ENCODE results near the gene APP. TPM values are rescaled to one million over a fixed set of nuclear protein-coding genes. Genes with fewer than 3 reads are reported as not detected.

The APP gene
- total and polyA plus RNA-seq, 10 of the 15 experiments (the other 5 are each of a cell fraction or from before 2014, with no cell fraction given) = 8.8 to 94.9 (median 51.0) TPM

GRCh38 chr21:26095131-26095530, 75.4 kb downstream of the APP start:
- BruUV-seq (replicated peaks) = no TSS peak
- Histone ChIP-seq H4K20me1 (ENCODE audit: control insufficient read depth, insufficient read depth) (no peaks in the 10 kb centered on the region), H3K4me1 (ENCODE audit: control insufficient read depth, insufficient read depth, low read length) (no peaks in the 10 kb centered on the region), H3K79me2 (ENCODE audit: control insufficient read depth, insufficient read depth, low read length) (no peaks in the 10 kb centered on the region), H3K36me3 (ENCODE audit: control insufficient read depth in 2 of 2, insufficient read depth in 2 of 2, low read length in 1 of 2) (no peaks in the 10 kb centered on the region), H2AFZ (ENCODE audit: control insufficient read depth, low read depth, low read length) (no peak overlapping the region), H3K4me3 (no peak overlapping the region), H3K27ac (ENCODE audit: control insufficient read depth, insufficient read depth) (no peak overlapping the region), H3K9ac (ENCODE audit: control insufficient read depth, insufficient read depth, low read length) (no peak overlapping the region), H3K27me3 (replicated peaks in 1 of 2; ENCODE audit: control insufficient read depth in 2 of 2, insufficient read depth in 2 of 2, low read length in 1 of 2) (no peaks in the 10 kb centered on the region), H3K4me2 (ENCODE audit: control insufficient read depth, insufficient read depth) (no peak overlapping the region), H3K9me3 (replicated peaks; ENCODE audit: control insufficient read depth, insufficient read depth, low read length) (no peaks in the 10 kb centered on the region)
- in situ Hi-C loops (cut with MboI) (no loop called here), intact Hi-C loops (cut with micrococcal nuclease; ENCODE audit: unreplicated experiment) (no loop called here)
- no peak for ATAC-seq
- ChIA-PET RAD21 (ENCODE audit: unreplicated experiment) (no interaction called here), SMC1A (ENCODE audit: uncharacterized antibody, unreplicated experiment) (no interaction called here), POLR2A (no interaction called here), CTCF (interaction anchor here (0.7 kb wide), 1 partner anchor 59 kb away, joined by 3 read pairs; no protein-coding TSS in a partner anchor)
- no peak for DNase-seq (ENCODE audit: low read depth, low spot score)
- no peak for FAIRE-seq
- WGBS (ENCODE audit: insufficient coverage, insufficient replicate concordance, low lambda C conversion rate, missing lambda C conversion rate) = 66% methylated on average over 7 of the region's 7 CpGs
- TF ChIP-seq BRCA1 (IDR thresholded peaks at IDR 0.05; ENCODE audit: low read depth, low read length) = no peak
- TF ChIP-seq WRNIP1 (IDR thresholded peaks at IDR 0.05; ENCODE audit: borderline replicate concordance, low read depth, low read length) = no peak
- no peak for TF ChIP-seq TCF3 (IDR thresholded peaks at IDR 0.05; ENCODE audit: borderline replicate concordance, insufficient read depth, low read depth, low read length)
- TF ChIP-seq MAX (IDR thresholded peaks at IDR 0.05; ENCODE audit: low read depth, low read length) = no peak

- Histone ChIP-seq H3K9ac (ENCODE audit: control insufficient read depth, insufficient read depth, low read length) (no peak overlapping the region), H3K79me2 (ENCODE audit: control insufficient read depth, insufficient read depth, low read length) (no peaks in the 10 kb centered on the region), H3K4me1 (ENCODE audit: control insufficient read depth, insufficient read depth, low read length) (no peaks in the 10 kb centered on the region), H3K9me3 (replicated peaks; ENCODE audit: control insufficient read depth, insufficient read depth, low read length) (no peaks in the 10 kb centered on the region), H4K20me1 (ENCODE audit: control insufficient read depth, insufficient read depth) (no peaks in the 10 kb centered on the region), H3K27me3 (replicated peaks in 1 of 2; ENCODE audit: control insufficient read depth in 2 of 2, insufficient read depth in 2 of 2, low read length in 1 of 2) (no peaks in the 10 kb centered on the region), H2AFZ (ENCODE audit: control insufficient read depth, low read depth, low read length) (no peak overlapping the region), H3K4me3 (no peak overlapping the region), H3K36me3 (ENCODE audit: control insufficient read depth in 2 of 2, insufficient read depth in 2 of 2, low read length in 1 of 2) (no peaks in the 10 kb centered on the region), H3K27ac (ENCODE audit: control insufficient read depth, insufficient read depth) (no peak overlapping the region), H3K4me2 (ENCODE audit: control insufficient read depth, insufficient read depth) (no peak overlapping the region)
- ChIA-PET POLR2A (no interaction called here), RAD21 (ENCODE audit: unreplicated experiment) (no interaction called here), SMC1A (ENCODE audit: uncharacterized antibody, unreplicated experiment) (interaction anchor here (1.4 kb wide), 1 partner anchor 14 kb away, joined by 3 read pairs; no protein-coding TSS in a partner anchor), CTCF (no interaction called here)
- in situ Hi-C loops (cut with MboI) = no loop called here
- no TSS peak for BruUV-seq (replicated peaks)
- DNase-seq (ENCODE audit: low read depth, low spot score) = no peak
- intact Hi-C loops (cut with micrococcal nuclease; ENCODE audit: unreplicated experiment) = no loop called here
- no peak for ATAC-seq
- no peak for FAIRE-seq
- WGBS (ENCODE audit: insufficient coverage, insufficient replicate concordance, low lambda C conversion rate, missing lambda C conversion rate) = 2% methylated on average over 3 of the region's 3 CpGs
- TF ChIP-seq ZBTB40 (IDR thresholded peaks at IDR 0.05; ENCODE audit: borderline replicate concordance) (no peak), RELA (IDR thresholded peaks at IDR 0.05; ENCODE audit: borderline replicate concordance, partially characterized antibody) (no peak), EP300 (IDR thresholded peaks at IDR 0.05; ENCODE audit: borderline replicate concordance in 1 of 2, control insufficient read depth in 1 of 2, low read depth in 2 of 2, low read length in 2 of 2) (no peak), ATF3 (IDR thresholded peaks at IDR 0.05; ENCODE audit: borderline replicate concordance, extremely low read depth, low read depth, low read length) (no peak), ZBTB4 (CRISPR knock-in tag; IDR thresholded peaks at IDR 0.05) (no peak)
These were observed 77.4 kb downstream of the APP start for GRCh38 chr21:26093122-26093521.

Measured in GM12878 (cell line).